ENCODE data around the gene NEGR1.

- TF ChIP-seq CTCF (IDR thresholded peaks at IDR 0.05; ENCODE audit: low read depth, low read length), result no peak
- no peak for TF ChIP-seq EZH2phosphoT487 (IDR thresholded peaks at IDR 0.05; ENCODE audit: low read depth)
Observed at GRCh38 chr1:72141875-72142274, 140.5 kb downstream of the NEGR1 start.
